H9 (cell line): ENCODE data around the gene CATSPERZ. TPM values are rescaled to one million over a fixed set of nuclear protein-coding genes. Genes with fewer than 3 reads are reported as not detected.

Experiments
- DNase-seq: peaks from one replicate; pipeline ENCODE4 v3.0.0-alpha.2; 2017
- H2AFZ ChIP-seq: one replicate; pipeline ENCODE4 v1.6.1; 2013; ENCODE audit warnings: mild to moderate bottlenecking, low read length, control low read depth, moderate library complexity
- H2AK5ac ChIP-seq: 2 replicates; pipeline ENCODE4 v1.6.1; 2013; ENCODE audit warnings: low read length, control low read depth, mixed read lengths; ENCODE audit not compliant: insufficient read length
- H2BK120ac ChIP-seq: one replicate; pipeline ENCODE4 v1.6.1; 2013; ENCODE audit warnings: low read depth, mild to moderate bottlenecking, low read length, control low read depth, inconsistent platforms; ENCODE audit not compliant: poor library complexity, severe bottlenecking
- H2BK12ac ChIP-seq: 2 replicates; pipeline ENCODE4 v1.6.1; 2013; ENCODE audit warnings: low read length, control low read depth, mixed read lengths, low read depth; ENCODE audit not compliant: insufficient read length
- H2BK15ac ChIP-seq: 2 replicates; pipeline ENCODE4 v1.6.1; 2013; ENCODE audit warnings: low read depth, low read length, control low read depth
- H2BK20ac ChIP-seq: one replicate; pipeline ENCODE4 v1.6.1; 2013; ENCODE audit warnings: low read depth, mild to moderate bottlenecking, low read length, control low read depth, inconsistent platforms; ENCODE audit not compliant: poor library complexity, severe bottlenecking
- H2BK5ac ChIP-seq: 2 replicates; pipeline ENCODE4 v1.6.1; 2013; ENCODE audit warnings: low read length, control low read depth, mixed read lengths; ENCODE audit not compliant: insufficient read length
- H3K14ac ChIP-seq: 2 replicates; pipeline ENCODE4 v1.6.1; 2013; ENCODE audit warnings: low read length, control low read depth; ENCODE audit not compliant: insufficient read depth
- H3K18ac ChIP-seq: 2 replicates; pipeline ENCODE4 v1.6.1; 2013; ENCODE audit warnings: low read depth, mild to moderate bottlenecking, mixed read lengths, low read length, control low read depth; ENCODE audit not compliant: insufficient read length
- H3K23ac ChIP-seq: 2 replicates; pipeline ENCODE4 v1.6.1; 2013; ENCODE audit warnings: low read length, control low read depth, mixed read lengths, low read depth; ENCODE audit not compliant: insufficient read length
- H3K23me2 ChIP-seq: 2 replicates; pipeline ENCODE4 v1.6.1; 2013; ENCODE audit warnings: low read depth, mild to moderate bottlenecking, mixed read lengths, low read length, control low read depth; ENCODE audit not compliant: insufficient read length, poor library complexity, severe bottlenecking
- H3K27ac ChIP-seq: 2 replicates; pipeline ENCODE4 v1.5.1; 2013; ENCODE audit warnings: low read length, control low read depth, mixed read lengths, low read depth; ENCODE audit not compliant: insufficient read length
- H3K27me3 ChIP-seq: 2 replicates; pipeline ENCODE4 v1.6.1; 2013; ENCODE audit warnings: low read length, control low read depth, inconsistent platforms; ENCODE audit not compliant: insufficient read depth
- H3K4ac ChIP-seq: 2 replicates; pipeline ENCODE4 v1.6.1; 2013; ENCODE audit warnings: low read depth, mild to moderate bottlenecking, control low read depth, inconsistent platforms, low read length, moderate library complexity
- H3K4me1 ChIP-seq: 2 replicates; pipeline ENCODE4 v1.6.1; 2013; ENCODE audit warnings: low read length, control low read depth, inconsistent platforms; ENCODE audit not compliant: insufficient read depth
- H3K4me2 ChIP-seq: 2 replicates; pipeline ENCODE4 v1.6.1; 2013; ENCODE audit warnings: low read length, control low read depth, mixed read lengths; ENCODE audit not compliant: insufficient read length, insufficient read depth
- H3K56ac ChIP-seq: 2 replicates; pipeline ENCODE4 v1.6.1; 2013; ENCODE audit warnings: low read depth, mild to moderate bottlenecking, mixed read lengths, low read length, control low read depth; ENCODE audit not compliant: insufficient read length
- H3K79me1 ChIP-seq: 2 replicates; pipeline ENCODE4 v1.6.1; 2013; ENCODE audit warnings: low read depth, mild to moderate bottlenecking, moderate library complexity, low read length, control low read depth, inconsistent platforms; ENCODE audit not compliant: insufficient read depth, poor library complexity, severe bottlenecking
- H3K79me2 ChIP-seq: 2 replicates; pipeline ENCODE4 v1.6.1; 2013; ENCODE audit warnings: low read length, control low read depth, inconsistent platforms; ENCODE audit not compliant: insufficient read depth
- H3K9ac ChIP-seq: 2 replicates; pipeline ENCODE4 v1.6.1; 2013; ENCODE audit warnings: low read length, control low read depth, mixed read lengths; ENCODE audit not compliant: insufficient read length; ENCODE audit errors: extremely low read depth
- H3K9me3 ChIP-seq: one replicate; pipeline ENCODE4 v1.6.1; 2013; ENCODE audit warnings: low read depth, low read length, inconsistent platforms; ENCODE audit not compliant: control insufficient read depth
- H3T11ph ChIP-seq: one replicate; pipeline ENCODE4 v1.6.1; 2013; ENCODE audit warnings: mild to moderate bottlenecking, low read length, control low read depth, inconsistent platforms
- H4K20me1 ChIP-seq: one replicate; pipeline ENCODE4 v1.6.1; 2013; ENCODE audit not compliant: control insufficient read depth, insufficient read length, insufficient read depth
- H4K5ac ChIP-seq: 2 replicates; pipeline ENCODE4 v1.6.1; 2013; ENCODE audit warnings: low read depth, mild to moderate bottlenecking, mixed read lengths, low read length, control low read depth; ENCODE audit not compliant: insufficient read length
- H4K8ac ChIP-seq: replicated peaks from 2 replicates; pipeline ENCODE4 v1.6.1; 2013; ENCODE audit warnings: low read length, control low read depth, mixed read lengths, low read depth; ENCODE audit not compliant: insufficient read length
- H4K91ac ChIP-seq: 2 replicates; pipeline ENCODE4 v1.6.1; 2013; ENCODE audit warnings: low read depth, mild to moderate bottlenecking, moderate library complexity, mixed read lengths, low read length, control low read depth; ENCODE audit not compliant: insufficient read length
- H3K27ac Mint-ChIP-seq, 3 experiments: 2 replicates in 2 of 3; 3 replicates in 1 of 3; pipeline ENCODE4 v1.8.0; 2020 to 2021; ENCODE audit warnings: mixed read lengths in 3 of 3, mild to moderate bottlenecking in 1 of 3, moderate library complexity in 1 of 3
- H3K27me3 Mint-ChIP-seq: 2 replicates; pipeline ENCODE4 v1.8.0; 2021; ENCODE audit warnings: low read depth, mild to moderate bottlenecking, moderate library complexity, mixed read lengths
- H3K36me3 Mint-ChIP-seq, 3 experiments: 2 replicates in 2 of 3; 3 replicates in 1 of 3; pipeline ENCODE4 v1.8.0; 2020 to 2021; ENCODE audit warnings: low read depth in 3 of 3, mixed read lengths in 3 of 3; ENCODE audit not compliant: insufficient read depth in 1 of 3
- H3K4me1 Mint-ChIP-seq, 2 experiments: 2 replicates each; pipeline ENCODE4 v1.8.0; 2020; ENCODE audit warnings: mixed read lengths in 2 of 2
- H3K4me3 Mint-ChIP-seq, 2 experiments: 2 replicates in 1 of 2; 3 replicates in 1 of 2; pipeline ENCODE4 v1.8.0; 2020 to 2021; ENCODE audit warnings: mild to moderate bottlenecking in 2 of 2, mixed read lengths in 2 of 2, moderate library complexity in 1 of 2
- H3K9me3 Mint-ChIP-seq, 2 experiments: 2 replicates in 1 of 2; 3 replicates in 1 of 2; pipeline ENCODE4 v1.8.0; 2020; ENCODE audit warnings: mild to moderate bottlenecking in 2 of 2, mixed read lengths in 2 of 2, moderate library complexity in 1 of 2
- WGBS: extraction: QIAGEN DNeasy Blood & Tissue Kit; methylation state at CpG from one replicate; pipeline ENCODE4 v1.1.7; 2013; ENCODE audit warnings: missing lambda C conversion rate, low lambda C conversion rate, mixed read lengths; ENCODE audit not compliant: insufficient read length; ENCODE audit errors: extremely low coverage; 5-methylcytosine and 5-hydroxymethylcytosine counted together
- total RNA-seq: library from RNA; stranded (reverse); gene quantifications from 2 replicates; pipeline ENCODE4 v1.2.1, GENCODE V29; 2021
- TF ChIP-seq, protein P1 (sequence below): fragments of 200-600 bp; sonication (generic); conservative IDR thresholded peaks from 3 replicates; pipeline ENCODE4 v1.8.0; 2021; ENCODE audit warnings: antibody characterized with exemption, mild to moderate bottlenecking

CATSPERZ gene
- total RNA-seq, 1 experiment from 2014 or later: 0.92 TPM

DNA sequence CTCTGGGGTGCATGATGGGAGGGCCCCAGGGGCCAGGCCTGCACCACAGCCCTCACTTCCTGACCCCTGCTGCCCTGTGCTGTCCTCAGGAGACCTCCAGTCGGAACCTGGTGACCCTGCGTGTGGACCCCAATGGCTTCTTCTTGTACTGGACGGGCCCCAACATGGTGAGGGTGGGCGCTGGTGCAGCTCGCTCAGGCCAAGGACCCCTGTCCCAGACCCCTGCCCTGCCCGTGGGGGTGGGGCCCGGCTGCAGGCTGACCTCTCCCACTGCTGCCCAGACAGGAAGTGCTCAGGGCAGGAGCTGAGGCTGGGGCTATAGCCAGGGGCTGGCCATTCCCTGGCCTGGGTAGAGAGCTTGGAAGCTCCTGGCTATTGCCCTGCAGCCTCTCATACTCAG lies 45.8 kb upstream of the CATSPERZ start:
- Histone ChIP-seq H3K27me3 (no peaks in the 10 kb centered on the region), H4K5ac (no peak overlapping the region), H3K9ac (no peak overlapping the region), H3K4ac (no peak overlapping the region), H2BK5ac (no peak overlapping the region), H2BK12ac (no peak overlapping the region), H3K79me2 (no peaks in the 10 kb centered on the region; the same call in 1 of the 2 replicates), H3K23me2 (peaks cover 16% of the 10 kb centered on the region), H2AK5ac (no peak overlapping the region), H3K27ac (no peak overlapping the region), H2BK15ac (no peak overlapping the region), H3K4me2 (no peak overlapping the region), H4K20me1 (no peaks in the 10 kb centered on the region), H4K8ac (no peak overlapping the region), H3K56ac (no peak overlapping the region), H3K18ac (no peak overlapping the region), H3K79me1 (peaks cover 3% of the 10 kb centered on the region), H2BK20ac (no peak overlapping the region), H3K4me1 (peaks cover 4% of the 10 kb centered on the region; the same call in 1 of the 2 replicates), H4K91ac (no peak overlapping the region), H3T11ph (no peak overlapping the region), H3K23ac (no peak overlapping the region), H3K9me3 (no peaks in the 10 kb centered on the region), H2AFZ (no peak overlapping the region), H3K14ac (no peak overlapping the region), H2BK120ac (no peak overlapping the region)
- 0 out of 5 replicates have a peak overlapping the region, but pooled peaks of 1 of the 2 experiments have one; percentile 98 for H3K4me3 Mint-ChIP-seq
- TF ChIP-seq, protein P1, sequence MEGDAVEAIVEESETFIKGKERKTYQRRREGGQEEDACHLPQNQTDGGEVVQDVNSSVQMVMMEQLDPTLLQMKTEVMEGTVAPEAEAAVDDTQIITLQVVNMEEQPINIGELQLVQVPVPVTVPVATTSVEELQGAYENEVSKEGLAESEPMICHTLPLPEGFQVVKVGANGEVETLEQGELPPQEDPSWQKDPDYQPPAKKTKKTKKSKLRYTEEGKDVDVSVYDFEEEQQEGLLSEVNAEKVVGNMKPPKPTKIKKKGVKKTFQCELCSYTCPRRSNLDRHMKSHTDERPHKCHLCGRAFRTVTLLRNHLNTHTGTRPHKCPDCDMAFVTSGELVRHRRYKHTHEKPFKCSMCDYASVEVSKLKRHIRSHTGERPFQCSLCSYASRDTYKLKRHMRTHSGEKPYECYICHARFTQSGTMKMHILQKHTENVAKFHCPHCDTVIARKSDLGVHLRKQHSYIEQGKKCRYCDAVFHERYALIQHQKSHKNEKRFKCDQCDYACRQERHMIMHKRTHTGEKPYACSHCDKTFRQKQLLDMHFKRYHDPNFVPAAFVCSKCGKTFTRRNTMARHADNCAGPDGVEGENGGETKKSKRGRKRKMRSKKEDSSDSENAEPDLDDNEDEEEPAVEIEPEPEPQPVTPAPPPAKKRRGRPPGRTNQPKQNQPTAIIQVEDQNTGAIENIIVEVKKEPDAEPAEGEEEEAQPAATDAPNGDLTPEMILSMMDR: no peak
- no peaks in the 10 kb centered on the region for H3K9me3 Mint-ChIP-seq
- no peak overlapping the region for H3K27ac Mint-ChIP-seq
- H3K27me3 Mint-ChIP-seq: no peaks in the 10 kb centered on the region
- WGBS: no CpG with 5 or more reads among the region's 7 CpGs
- DNase-seq: no peak
- H3K36me3 Mint-ChIP-seq: peaks cover 28 to 51% (median 43%) of the 10 kb centered on the region in 3 experiments; a peak in 6 of 7 replicates
- H3K4me1 Mint-ChIP-seq: peaks cover 18 to 27% of the 10 kb centered on the region in 2 experiments
